HepG2 (cell line): Measurements from ENCODE around the gene PUS3. TPM values are rescaled to one million over a fixed set of nuclear protein-coding genes. Genes with fewer than 3 reads are reported as not detected.

Experiments
- AHDC1 ChIP-seq: sonication (generic); formaldehyde crosslinking; IDR thresholded peaks from 2 replicates; pipeline ENCODE4 v1.5.1; 2020; ENCODE audit warnings: mild to moderate bottlenecking, missing genetic modification reagents, borderline replicate concordance
- CENPBD1 ChIP-seq: sonication (generic); formaldehyde crosslinking; IDR thresholded peaks from 2 replicates; pipeline ENCODE4 v1.8.0; 2022; ENCODE audit warnings: missing genetic modification reagents, low read depth, mild to moderate bottlenecking, borderline replicate concordance
- CREB1 ChIP-seq, 2 experiments: fragments of 450-650 bp in 1 of 2; IDR thresholded peaks; 2 replicates each; pipeline ENCODE4 v1.6.1; 2016 to 2017; ENCODE audit warnings: control low read depth in 1 of 2, mild to moderate bottlenecking in 1 of 2, missing compliant biosample characterization in 1 of 2, missing genetic modification characterization in 1 of 2
- FIP1L1 ChIP-seq: fragments of 200-400 bp; formaldehyde crosslinking; IDR thresholded peaks from 2 replicates; pipeline ENCODE4 v1.6.1; 2018; ENCODE audit warnings: low read depth, mild to moderate bottlenecking, low read length, moderate library complexity, borderline replicate concordance; ENCODE audit not compliant: insufficient read depth
- FOXO1 ChIP-seq: sonication (generic); formaldehyde crosslinking; IDR thresholded peaks from 2 replicates; pipeline ENCODE4 v1.4.0; 2020; ENCODE audit warnings: missing genetic modification reagents
- HOXA5 ChIP-seq: sonication (generic); formaldehyde crosslinking; IDR thresholded peaks from 2 replicates; pipeline ENCODE4 v1.4.0; 2020; ENCODE audit warnings: missing genetic modification reagents
- KAT8 ChIP-seq: IDR thresholded peaks from 2 replicates; pipeline ENCODE4 v1.6.1; 2016; ENCODE audit warnings: missing genetic modification reagents, missing compliant biosample characterization
- PREB ChIP-seq: sonication (generic); formaldehyde crosslinking; IDR thresholded peaks from 2 replicates; pipeline ENCODE4 v1.4.0; 2020; ENCODE audit warnings: missing genetic modification reagents
- SNAPC4 ChIP-seq: sonication (generic); formaldehyde crosslinking; IDR thresholded peaks from 2 replicates; pipeline ENCODE4 v1.4.0; 2020; ENCODE audit warnings: mild to moderate bottlenecking, missing genetic modification reagents
- ZGPAT ChIP-seq: IDR thresholded peaks from 2 replicates; pipeline ENCODE4 v1.6.1; 2016; ENCODE audit warnings: mild to moderate bottlenecking
- ZNF430 ChIP-seq: sonication (generic); formaldehyde crosslinking; IDR thresholded peaks from 2 replicates; pipeline ENCODE4 v1.9.0; 2021; ENCODE audit warnings: mild to moderate bottlenecking, missing genetic modification reagents
- ZNF44 ChIP-seq: sonication (generic); formaldehyde crosslinking; IDR thresholded peaks from 2 replicates; pipeline ENCODE4 v1.5.1; 2020; ENCODE audit warnings: mild to moderate bottlenecking, missing genetic modification reagents
- ZNF563 ChIP-seq: sonication (generic); formaldehyde crosslinking; IDR thresholded peaks from 2 replicates; pipeline ENCODE4 v1.8.0; 2022; ENCODE audit warnings: mild to moderate bottlenecking, moderate library complexity, missing genetic modification reagents
- ZNF703 ChIP-seq: sonication (generic); formaldehyde crosslinking; IDR thresholded peaks from 2 replicates; pipeline ENCODE4 v1.5.1; 2020; ENCODE audit warnings: missing genetic modification reagents, mild to moderate bottlenecking, moderate library complexity, borderline replicate concordance
- ZNF776 ChIP-seq: sonication (generic); formaldehyde crosslinking; IDR thresholded peaks from 2 replicates; pipeline ENCODE4 v1.4.0; 2020; ENCODE audit warnings: mild to moderate bottlenecking, missing genetic modification reagents
- polyA plus RNA-seq, 8 experiments: library from polyadenylated mRNA; depleted of rRNA in 3 of 8; stranded (reverse) in 7 of 8; unstranded in 1 of 8; fragments of >200 nt; fragmentation: Illumina TruSeq in 4 of 8; extraction: Trizol in 4 of 8; gene quantifications; 2 replicates each; pipeline versions ENCODE4 v1.2.1 to v1.2.3, GENCODE V29; 2011 to 2016; ENCODE audit warnings: low read depth in 4 of 8, missing spikeins in 1 of 8, mixed read lengths in 1 of 8; ENCODE audit not compliant: insufficient read depth in 1 of 8
- total RNA-seq, 5 experiments: library from RNA; depleted of rRNA; stranded (reverse); fragments of >200 nt; fragmentation: Illumina TruSeq; extraction: Trizol; gene quantifications; 2 replicates each; pipeline ENCODE4 v1.2.3, GENCODE V29; 2016; ENCODE audit warnings: low read depth in 1 of 5

Gene PUS3
- total and polyA plus RNA-seq, 2 of the 13 experiments (the other 11 are each of a cell fraction or from before 2014, with no cell fraction given), result 6.0 to 18.2 TPM

- no peak for TF ChIP-seq SNAPC4 (CRISPR knock-in tag)
- TF ChIP-seq ZNF703 (CRISPR knock-in tag), result no peak
- no peak for TF ChIP-seq HOXA5 (CRISPR knock-in tag)
- TF ChIP-seq PREB (CRISPR knock-in tag), result no peak
- no peak for TF ChIP-seq ZNF563 (CRISPR knock-in tag)
- no peak for TF ChIP-seq ZNF430 (CRISPR knock-in tag)
- no peak for TF ChIP-seq CENPBD1 (CRISPR knock-in tag)
- no peak for TF ChIP-seq ZGPAT (CRISPR knock-in tag)
- TF ChIP-seq ZNF776 (CRISPR knock-in tag), result no peak
- TF ChIP-seq ZNF44 (CRISPR knock-in tag), result no peak
- TF ChIP-seq CREB1 (IDR thresholded peaks at IDR 0.05), result no peak
- no peak for TF ChIP-seq CREB1 (CRISPR knock-in tag; IDR thresholded peaks at IDR 0.05)
- TF ChIP-seq KAT8 (CRISPR knock-in tag), result no peak
- no peak for TF ChIP-seq AHDC1 (CRISPR knock-in tag)
- no peak for TF ChIP-seq FIP1L1
- no peak for TF ChIP-seq FOXO1 (CRISPR knock-in tag)
Measured at GRCh38 chr11:125916683-125917347, 13.8 kb upstream of the PUS3 start (continued).
